BJ (cell line): ENCODE measurements around the gene CEP120. TPM values are rescaled to one million over a fixed set of nuclear protein-coding genes. Genes with fewer than 3 reads are reported as not detected.
"Not testable (repeated sequence)": the region's sequence is repeated elsewhere in the genome, so short reads cannot be mapped to it uniquely, and the experiment has no call there.

Source experiments
- CTCF ChIA-PET: fragments of 350-600 bp; formaldehyde crosslinking; extraction: SDS; loops from one replicate; lab custom pipeline; 2021; ENCODE audit warnings: antibody characterized with exemption, inconsistent platforms; lab: Yijun Ruan, JAX
- POLR2A ChIA-PET: fragments of 300-600 bp; sonication (Branson Sonifier 250); formaldehyde crosslinking; extraction: SDS; loops from one replicate; lab custom pipeline; 2021; ENCODE audit warnings: antibody characterized with exemption; lab: Charles Lee
- DNase-seq: peaks from one replicate; pipeline ENCODE4 v3.0.0-alpha.2; 2011; ENCODE audit warnings: low read depth
- H3K27me3 ChIP-seq: 2 replicates; pipeline ENCODE4 v1.6.0; 2011; ENCODE audit warnings: low read length; ENCODE audit not compliant: control insufficient read depth, insufficient read depth
- H3K36me3 ChIP-seq: 2 replicates; pipeline ENCODE4 v1.5.1; 2011; ENCODE audit warnings: low read length; ENCODE audit not compliant: control insufficient read depth, insufficient read depth
- H3K4me3 ChIP-seq: 2 replicates; pipeline ENCODE4 v1.5.1; 2011; ENCODE audit warnings: low read depth, mild to moderate bottlenecking, control low read depth, low read length
- polyA plus RNA-seq: library from polyadenylated mRNA; depleted of rRNA; stranded (reverse); fragments of >200 nt; gene quantifications from 2 replicates; pipeline ENCODE4 v1.2.3, GENCODE V29; 2011
- TF ChIP-seq, protein P1 (sequence below): IDR thresholded peaks from 2 replicates; pipeline ENCODE4 v1.5.1; 2011; ENCODE audit warnings: low read depth, mild to moderate bottlenecking, control low read depth, inconsistent platforms, low read length, moderate library complexity; ENCODE audit not compliant: insufficient read depth

CEP120 gene
- polyA plus RNA-seq, 1 experiment, result 23.1 TPM

DNA sequence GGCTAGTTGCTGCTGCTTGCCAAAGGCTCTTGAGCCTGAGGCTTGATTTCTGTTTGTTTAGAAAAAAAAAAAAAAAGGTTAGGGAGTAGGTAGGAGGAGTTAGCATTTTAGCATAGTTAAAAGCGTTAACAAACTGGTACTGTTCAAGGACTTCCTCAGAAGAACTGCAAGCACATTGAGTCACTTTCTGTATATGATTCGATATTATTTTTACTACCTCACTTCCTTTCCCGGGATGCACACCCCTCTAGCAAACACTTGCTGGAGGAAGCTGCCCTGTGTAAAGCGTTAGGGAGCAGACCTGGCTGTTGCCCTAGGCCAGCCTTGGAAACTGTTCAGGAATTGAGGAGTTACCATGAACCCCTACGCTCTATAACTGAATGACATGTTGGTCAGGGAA lies 15.7 kb upstream of the CEP120 start:
- ChIA-PET POLR2A (interaction anchor here (0.6 to 0.7 kb wide), 2 partner anchors 16 to 165 kb away, joined by 4 to 9 read pairs; no protein-coding TSS in a partner anchor), CTCF (no interaction called here)
- no peaks in the 10 kb centered on the region for H3K27me3 ChIP-seq
- TF ChIP-seq, protein P1, sequence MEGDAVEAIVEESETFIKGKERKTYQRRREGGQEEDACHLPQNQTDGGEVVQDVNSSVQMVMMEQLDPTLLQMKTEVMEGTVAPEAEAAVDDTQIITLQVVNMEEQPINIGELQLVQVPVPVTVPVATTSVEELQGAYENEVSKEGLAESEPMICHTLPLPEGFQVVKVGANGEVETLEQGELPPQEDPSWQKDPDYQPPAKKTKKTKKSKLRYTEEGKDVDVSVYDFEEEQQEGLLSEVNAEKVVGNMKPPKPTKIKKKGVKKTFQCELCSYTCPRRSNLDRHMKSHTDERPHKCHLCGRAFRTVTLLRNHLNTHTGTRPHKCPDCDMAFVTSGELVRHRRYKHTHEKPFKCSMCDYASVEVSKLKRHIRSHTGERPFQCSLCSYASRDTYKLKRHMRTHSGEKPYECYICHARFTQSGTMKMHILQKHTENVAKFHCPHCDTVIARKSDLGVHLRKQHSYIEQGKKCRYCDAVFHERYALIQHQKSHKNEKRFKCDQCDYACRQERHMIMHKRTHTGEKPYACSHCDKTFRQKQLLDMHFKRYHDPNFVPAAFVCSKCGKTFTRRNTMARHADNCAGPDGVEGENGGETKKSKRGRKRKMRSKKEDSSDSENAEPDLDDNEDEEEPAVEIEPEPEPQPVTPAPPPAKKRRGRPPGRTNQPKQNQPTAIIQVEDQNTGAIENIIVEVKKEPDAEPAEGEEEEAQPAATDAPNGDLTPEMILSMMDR, result no peak
- no peak for DNase-seq
- H3K4me3 ChIP-seq, result no peak overlapping the region
- H3K36me3 ChIP-seq, result no peaks in the 10 kb centered on the region

DNA sequence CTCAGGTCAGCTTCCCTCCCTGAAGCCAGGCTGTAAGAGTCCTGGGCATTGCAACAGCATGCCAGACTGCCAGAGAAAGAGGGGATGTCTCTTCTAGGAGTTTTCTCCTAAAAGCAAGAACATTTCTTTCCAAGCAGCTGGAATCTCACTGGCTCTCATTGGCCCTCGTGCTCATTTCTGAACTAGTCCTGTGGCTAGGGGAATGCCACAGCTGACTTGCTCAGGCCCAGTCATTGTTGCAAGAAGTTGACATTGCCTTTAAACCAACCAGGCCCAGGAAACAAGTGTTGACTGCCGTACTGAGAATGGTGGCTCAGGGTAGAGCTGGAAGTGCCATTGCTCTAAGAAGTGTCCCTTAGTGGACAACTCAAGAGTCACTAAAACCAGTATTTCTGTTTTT lies 15.0 kb upstream of the CEP120 start:
- CTCF ChIA-PET, result interaction anchor here (0.6 kb wide), 1 partner anchor 14 kb away, joined by 3 read pairs; no protein-coding TSS in a partner anchor
- DNase-seq, result no peak
- Histone ChIP-seq H3K4me3 (no peak overlapping the region), H3K27me3 (no peaks in the 10 kb centered on the region; the same call in 1 of the 2 replicates), H3K36me3 (no peaks in the 10 kb centered on the region)
- POLR2A ChIA-PET, result no interaction called here
- TF ChIP-seq, protein P1, result no peak

DNA sequence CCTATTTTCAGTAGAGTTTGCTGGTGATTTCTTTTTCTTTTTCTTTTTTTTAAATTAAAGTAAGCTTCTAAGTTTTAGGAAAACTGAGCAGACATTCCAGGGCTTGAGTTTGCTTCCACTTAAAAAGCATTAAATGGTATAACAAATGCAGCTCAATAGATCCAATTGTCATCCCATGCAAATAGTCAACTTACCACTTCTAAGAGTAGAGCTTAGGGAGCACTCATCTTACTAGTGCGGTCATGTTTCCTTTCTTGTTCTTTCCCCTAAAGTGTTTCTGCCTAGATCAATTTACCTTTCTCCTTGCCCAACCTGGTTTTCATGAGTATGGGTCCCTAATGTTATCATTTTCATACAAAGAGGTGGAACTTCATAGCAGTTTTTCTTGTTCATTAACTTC lies 13.0 kb upstream of the CEP120 start:
- POLR2A ChIA-PET, result no interaction called here
- Histone ChIP-seq H3K36me3 (no peaks in the 10 kb centered on the region), H3K4me3 (no peak overlapping the region), H3K27me3 (no peaks in the 10 kb centered on the region; the same call in 1 of the 2 replicates)
- TF ChIP-seq, protein P1, result no peak
- DNase-seq, result no peak
- CTCF ChIA-PET, result no interaction called here

DNA sequence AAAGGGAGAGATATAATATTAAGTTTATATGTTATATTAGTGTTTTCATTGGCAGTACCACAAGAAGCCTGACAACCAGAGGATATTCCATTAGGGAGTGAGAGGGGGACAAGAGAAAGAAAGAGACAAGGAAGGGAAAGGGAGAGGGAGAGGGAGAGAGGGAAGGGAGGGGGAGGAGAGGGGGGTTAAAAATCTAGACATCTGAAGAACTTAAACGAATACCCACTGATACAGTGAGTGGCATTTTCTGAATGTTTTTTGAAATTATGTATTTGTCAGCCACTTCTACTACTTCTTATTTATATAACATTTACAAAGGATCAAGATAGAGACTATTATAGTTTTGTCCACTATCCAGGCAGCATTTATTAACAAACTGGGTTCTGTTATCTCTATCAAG lies 11.6 kb upstream of the CEP120 start:
- POLR2A ChIA-PET, result no interaction called here
- CTCF ChIA-PET, result no interaction called here
- no peaks in the 10 kb centered on the region for H3K36me3 ChIP-seq

DNA sequence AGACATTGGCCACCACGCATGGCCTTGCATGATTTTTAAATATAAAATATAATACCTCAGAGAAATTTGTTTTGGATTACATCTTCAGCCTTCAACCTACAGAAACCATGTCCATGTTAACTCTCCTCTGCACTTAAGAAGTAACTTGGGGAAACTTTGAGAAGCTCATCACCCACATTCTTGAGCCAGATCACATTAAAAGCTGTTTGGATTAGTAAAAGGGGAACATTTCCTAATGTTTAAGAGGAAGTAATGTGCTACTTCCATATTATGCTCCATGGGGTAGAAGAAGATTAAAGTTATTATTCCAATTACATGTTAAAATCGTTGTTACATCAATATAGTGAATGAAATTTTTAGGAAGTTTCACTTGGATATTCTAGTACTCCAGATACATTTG lies 10.4 kb upstream of the CEP120 start:
- no peak overlapping the region for H3K4me3 ChIP-seq
- DNase-seq, result no peak
- ChIA-PET POLR2A (no interaction called here), CTCF (interaction anchor here (0.6 to 0.8 kb wide), 2 partner anchors 9 to 10 kb away, joined by 3 to 4 read pairs; partner anchors contain the start of gene CEP120)
- no peaks in the 10 kb centered on the region for H3K36me3 ChIP-seq
- H3K27me3 ChIP-seq, result no peaks in the 10 kb centered on the region; the same call in 1 of the 2 replicates
- TF ChIP-seq, protein P1, result no peak

More for the DNA sequence above, 11.6 kb upstream of the CEP120 start:
- DNase-seq, result no peak
- no peak overlapping the region for H3K4me3 ChIP-seq
- H3K27me3 ChIP-seq, result no peaks in the 10 kb centered on the region; the same call in 1 of the 2 replicates
- TF ChIP-seq, protein P1, result no peak

DNA sequence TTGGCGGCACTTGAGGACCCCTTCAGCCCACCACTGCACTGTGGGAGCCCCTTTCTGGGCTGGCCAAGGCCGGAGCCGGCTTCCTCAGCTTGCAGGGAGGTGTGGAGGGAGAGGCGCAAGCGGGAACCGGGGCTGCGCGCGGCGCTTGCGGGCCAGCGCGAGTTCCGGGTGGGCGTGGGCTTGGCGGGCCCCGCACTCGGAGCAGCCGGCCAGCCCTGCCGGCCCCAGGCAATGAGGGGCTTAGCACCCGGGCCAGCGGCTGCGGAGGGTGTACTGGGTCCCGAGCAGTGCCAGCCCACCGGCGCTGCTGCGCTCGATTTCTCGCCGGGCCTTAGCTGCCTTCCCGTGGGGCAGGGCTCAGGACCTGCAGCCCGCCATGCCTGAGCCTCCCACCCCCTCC lies 7.2 kb upstream of the CEP120 start:
- POLR2A ChIA-PET, DNase-seq, H3K27me3 ChIP-seq, CTCF ChIA-PET, H3K36me3 ChIP-seq, H3K4me3 ChIP-seq: not testable (repeated sequence)
